ENCODE measurements around the gene ARSG.

- TF ChIP-seq SMC3 (IDR thresholded peaks at IDR 0.05; ENCODE audit: low read length) (no peak), SATB2 (CRISPR knock-in tag; IDR thresholded peaks at IDR 0.05) (no peak), MXD4 (CRISPR knock-in tag; IDR thresholded peaks at IDR 0.05) (no peak), SRF (IDR thresholded peaks at IDR 0.05; ENCODE audit: low read depth, low read length) (no peak), ZNF513 (CRISPR knock-in tag; conservative IDR thresholded peaks at IDR 0.05) (no peak)
Observed at GRCh38 chr17:68449021-68449739, 157.9 kb downstream of the ARSG start.
